Measurements from ENCODE around the gene SH3RF3. TPM values are rescaled to one million over a fixed set of nuclear protein-coding genes. Genes with fewer than 3 reads are reported as not detected.

The SH3RF3 gene
- total and polyA plus RNA-seq, 10 of the 15 experiments (the other 5 are each of a cell fraction or from before 2014, with no cell fraction given): 0.08 to 8.8 (median 2.3) TPM

DNA sequence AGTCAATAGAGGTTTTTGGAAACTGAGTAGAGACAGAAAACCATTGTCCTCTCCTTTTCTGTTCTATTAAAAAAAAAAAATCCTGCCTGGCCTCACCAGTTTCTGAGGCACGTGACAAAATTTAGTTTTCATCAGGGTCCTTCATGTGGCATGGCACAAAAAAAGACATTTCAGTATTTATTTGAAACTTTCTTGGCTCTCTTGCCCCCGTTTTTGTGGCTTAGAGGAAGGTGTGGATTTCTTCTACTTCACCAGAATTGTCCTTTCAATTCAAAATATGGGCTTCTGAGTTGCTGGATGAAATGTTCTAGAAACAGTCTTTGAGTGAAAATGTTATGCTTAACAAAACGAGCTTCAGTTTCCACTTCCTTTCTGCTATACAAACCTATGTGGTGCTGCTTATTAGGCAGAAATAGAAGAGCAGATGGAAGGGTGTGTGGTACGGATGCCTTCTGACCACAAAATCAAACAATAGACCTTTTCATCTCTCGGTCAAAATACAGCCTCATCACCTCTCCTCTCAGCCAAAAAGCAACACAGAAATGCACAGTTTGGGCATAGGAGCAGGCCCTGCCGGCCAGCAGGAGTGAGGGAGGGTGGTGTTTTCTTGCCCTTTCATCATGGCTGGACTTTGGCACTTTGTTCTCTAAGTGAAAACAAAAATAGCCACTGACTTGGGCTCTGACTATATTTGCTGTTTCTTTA, 89.2 kb downstream of the SH3RF3 start (continued):
- TF ChIP-seq CUX1 (IDR thresholded peaks at IDR 0.05; ENCODE audit: insufficient replicate concordance, low read depth, low read length) (no peak), RCOR1 (conservative IDR thresholded peaks at IDR 0.05; ENCODE audit: low read depth, low read length) (no peak; the same call in 1 of the 2 replicates), SREBF2 (IDR thresholded peaks at IDR 0.05; ENCODE audit: low read length) (no peak), HDGF (IDR thresholded peaks at IDR 0.05) (0 out of 2 replicates have a peak, but pooled peaks have one; percentile 54), BRCA1 (IDR thresholded peaks at IDR 0.05; ENCODE audit: low read depth, low read length) (no peak), REST (IDR thresholded peaks at IDR 0.05; ENCODE audit: low read depth, low read length) (no peak), DPF2 (IDR thresholded peaks at IDR 0.05) (peak; percentile 69), CREM (IDR thresholded peaks at IDR 0.05; ENCODE audit: low read depth) (no peak)

Measured in GM12878 (cell line).